Measurements from ENCODE around the gene GPRC5C. TPM values are rescaled to one million over a fixed set of nuclear protein-coding genes. Genes with fewer than 3 reads are reported as not detected.

Gene GPRC5C
- total and polyA plus RNA-seq, 2 of the 8 experiments (the other 6 are each of a cell fraction or from before 2014, with no cell fraction given), result 18.3 to 55.8 TPM

GRCh38 chr17:74424117-74424516 is 7.8 kb upstream of the GPRC5C start (continued):
- TF ChIP-seq CHD2 (IDR thresholded peaks at IDR 0.05; ENCODE audit: low read length) (no peak), EP300 (IDR thresholded peaks at IDR 0.05; ENCODE audit: borderline replicate concordance in 1 of 2, low read depth in 2 of 2, low read length in 2 of 2) (no peak), USF2 (IDR thresholded peaks at IDR 0.05; ENCODE audit: low read length) (no peak)
